Endothelial cell of umbilical vein (primary cell): ENCODE data around the gene ZBTB7C.

Experiments
- CTCF ChIP-seq, 2 donors: IDR thresholded peaks; 1 replicate in 1 of 2; 2 replicates in 1 of 2; pipeline ENCODE4 v1.5.1; 2011; ENCODE audit warnings: low read length in 2 of 2, mild to moderate bottlenecking in 2 of 2, moderate library complexity in 2 of 2, control low read depth in 1 of 2, inconsistent platforms in 1 of 2, low read depth in 1 of 2; ENCODE audit not compliant: insufficient read depth in 1 of 2; ENCODE audit errors: extremely low read depth in 1 of 2
- MAX ChIP-seq: IDR thresholded peaks from 2 replicates; pipeline ENCODE4 v1.6.1; 2011; ENCODE audit not compliant: insufficient read depth, insufficient read length
- POLR2AphosphoS5 ChIP-seq: IDR thresholded peaks from 2 replicates; pipeline ENCODE4 v1.6.1; 2012; ENCODE audit warnings: low read depth, mild to moderate bottlenecking, control low read depth, low read length, moderate library complexity; ENCODE audit not compliant: insufficient read depth

GRCh38 chr18:48293954-48294898 lies 115.0 kb downstream of the ZBTB7C start:
- TF ChIP-seq POLR2AphosphoS5 (no peak), CTCF (IDR thresholded peaks at IDR 0.05; ENCODE audit: extremely low read depth in 1 of 2, insufficient read depth in 1 of 2, low read depth in 1 of 2, low read length in 2 of 2) (no peak), MAX (no peak)
